Esophagus muscularis mucosa (tissue), 4 donors: Measurements from ENCODE around the gene DNAAF1.

ENCODE experiments used
- CTCF ChIP-seq, 3 experiments: fragments of 200-600 bp in 2 of 3; fragments of 450-650 bp in 1 of 3; sonication (generic) in 2 of 3; IDR thresholded peaks; one replicate each; pipeline ENCODE4 v1.5.1; 2017 to 2019; ENCODE audit warnings: antibody characterized with exemption in 3 of 3, mild to moderate bottlenecking in 2 of 3, moderate library complexity in 1 of 3
- EP300 ChIP-seq: sonication (generic); formaldehyde crosslinking; IDR thresholded peaks from one replicate; pipeline ENCODE4 v1.6.1; 2017; ENCODE audit warnings: antibody characterized with exemption
- POLR2A ChIP-seq: fragments of 450-650 bp; IDR thresholded peaks from one replicate; pipeline ENCODE4 v1.6.1; 2017; ENCODE audit warnings: antibody characterized with exemption, moderate library complexity, mild to moderate bottlenecking, low read depth

GRCh38 chr16:84179612-84180320 is 34.7 kb downstream of the DNAAF1 start:
- no peak for TF ChIP-seq EP300
- no peak for TF ChIP-seq CTCF (IDR thresholded peaks at IDR 0.05)
- no peak for TF ChIP-seq POLR2A
